Measurements from ENCODE around the gene FAM83G.
"Not testable (repeated sequence)": the region's sequence is repeated elsewhere in the genome, so short reads cannot be mapped to it uniquely, and the experiment has no call there.

DNA sequence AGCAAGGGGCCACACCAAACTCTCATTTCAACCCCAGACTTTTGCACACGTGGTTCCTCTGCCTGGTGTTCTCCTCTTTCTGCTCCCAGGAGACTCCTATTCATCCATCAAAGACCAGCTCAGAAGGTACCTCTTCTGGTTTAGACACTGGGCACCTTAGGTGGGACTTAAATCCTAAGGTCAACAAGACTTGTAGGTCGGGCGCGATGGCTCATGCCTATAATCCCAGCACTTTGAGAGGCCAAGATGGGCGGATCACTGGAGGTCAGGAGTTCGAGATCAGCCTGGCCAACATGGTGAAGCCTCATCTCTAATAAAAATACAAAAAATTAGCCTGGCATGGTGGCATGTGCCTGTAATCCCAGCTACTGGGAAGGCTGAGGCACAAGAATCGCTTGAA lies 42.9 kb upstream of the FAM83G start:
- TF ChIP-seq, protein P1, sequence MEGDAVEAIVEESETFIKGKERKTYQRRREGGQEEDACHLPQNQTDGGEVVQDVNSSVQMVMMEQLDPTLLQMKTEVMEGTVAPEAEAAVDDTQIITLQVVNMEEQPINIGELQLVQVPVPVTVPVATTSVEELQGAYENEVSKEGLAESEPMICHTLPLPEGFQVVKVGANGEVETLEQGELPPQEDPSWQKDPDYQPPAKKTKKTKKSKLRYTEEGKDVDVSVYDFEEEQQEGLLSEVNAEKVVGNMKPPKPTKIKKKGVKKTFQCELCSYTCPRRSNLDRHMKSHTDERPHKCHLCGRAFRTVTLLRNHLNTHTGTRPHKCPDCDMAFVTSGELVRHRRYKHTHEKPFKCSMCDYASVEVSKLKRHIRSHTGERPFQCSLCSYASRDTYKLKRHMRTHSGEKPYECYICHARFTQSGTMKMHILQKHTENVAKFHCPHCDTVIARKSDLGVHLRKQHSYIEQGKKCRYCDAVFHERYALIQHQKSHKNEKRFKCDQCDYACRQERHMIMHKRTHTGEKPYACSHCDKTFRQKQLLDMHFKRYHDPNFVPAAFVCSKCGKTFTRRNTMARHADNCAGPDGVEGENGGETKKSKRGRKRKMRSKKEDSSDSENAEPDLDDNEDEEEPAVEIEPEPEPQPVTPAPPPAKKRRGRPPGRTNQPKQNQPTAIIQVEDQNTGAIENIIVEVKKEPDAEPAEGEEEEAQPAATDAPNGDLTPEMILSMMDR (conservative IDR thresholded peaks at IDR 0.05; ENCODE audit: low read length), result not testable (repeated sequence)
- TF ChIP-seq EZH2phosphoT487 (IDR thresholded peaks at IDR 0.05; ENCODE audit: borderline replicate concordance), result not testable (repeated sequence)

Measured in Loucy (cell line).